Epithelial cell of prostate (primary cell): Measurements from ENCODE around the gene UBA3.
A peak's percentile ranks its signal among the peaks of the same experiment; 100 is the strongest.

Experiments used
- DNase-seq: peaks from one replicate; pipeline ENCODE4 v3.0.0-alpha.2; 2011; ENCODE audit warnings: low read depth, low spot score
- H3K27ac ChIP-seq: fragments of 450-650 bp; 2 replicates; pipeline ENCODE4 v1.5.1; 2017; ENCODE audit warnings: mild to moderate bottlenecking

The UBA3 gene

GRCh38 chr3:69102384-69102783, 22.2 kb upstream of the UBA3 start:
- no peak for DNase-seq
- H3K27ac ChIP-seq: peak overlapping the region; percentile 0

- no peak overlapping the region for H3K27ac ChIP-seq
- DNase-seq: no peak
Measured at GRCh38 chr3:69099576-69099975, 19.4 kb upstream of the UBA3 start.

GRCh38 chr3:69097407-69098086, 17.4 kb upstream of the UBA3 start:
- H3K27ac ChIP-seq: peak overlapping the region; percentile 50
- no peak for DNase-seq

- DNase-seq: no peak
- no peak overlapping the region for H3K27ac ChIP-seq
Measured at GRCh38 chr3:69096299-69096698, 16.1 kb upstream of the UBA3 start.

GRCh38 chr3:69095636-69096035, 15.5 kb upstream of the UBA3 start:
- DNase-seq: no peak
- no peak overlapping the region for H3K27ac ChIP-seq

- DNase-seq: no peak
- H3K27ac ChIP-seq: no peak overlapping the region
Measured at GRCh38 chr3:69094467-69095205, 14.5 kb upstream of the UBA3 start.

- DNase-seq: no peak
- H3K27ac ChIP-seq: peak overlapping the region; percentile 97
Measured at GRCh38 chr3:69092030-69092516, 11.9 kb upstream of the UBA3 start.

GRCh38 chr3:69091389-69092029, 11.3 kb upstream of the UBA3 start:
- DNase-seq: no peak
- H3K27ac ChIP-seq: peak overlapping the region; percentile 97

- DNase-seq: peak; percentile 26
- peak overlapping the region; percentile 97 for H3K27ac ChIP-seq
Measured at GRCh38 chr3:69090021-69090420, 9.9 kb upstream of the UBA3 start.

GRCh38 chr3:69088063-69088462, 7.9 kb upstream of the UBA3 start:
- DNase-seq: no peak
- peak overlapping the region; percentile 97 for H3K27ac ChIP-seq

- no peak for DNase-seq
- peak overlapping the region; percentile 97 for H3K27ac ChIP-seq
Measured at GRCh38 chr3:69087030-69087791, 7.0 kb upstream of the UBA3 start.

- H3K27ac ChIP-seq: peak overlapping the region; percentile 97
- peak; percentile 76 for DNase-seq
Measured at GRCh38 chr3:69085833-69086722, 5.9 kb upstream of the UBA3 start.

GRCh38 chr3:69085168-69085832, 5.1 kb upstream of the UBA3 start:
- no peak for DNase-seq
- H3K27ac ChIP-seq: peak overlapping the region; percentile 97

- DNase-seq: peak; percentile 67
- H3K27ac ChIP-seq: peak within 1 kb of the TSS; percentile 97
Measured at GRCh38 chr3:69084326-69085167, 4.4 kb upstream of the UBA3 start, which contains the start of gene ARL6IP5. Gene ARL6IP5, plus strand, starts transcription at chr3:69084937. Its CDS starts 111 bp downstream, at chr3:69085048.

GRCh38 chr3:69082805-69083204, 2.6 kb upstream of the UBA3 start:
- no peak for DNase-seq
- H3K27ac ChIP-seq: peak overlapping the region; percentile 97

GRCh38 chr3:69082361-69082760, 2.2 kb upstream of the UBA3 start:
- H3K27ac ChIP-seq: peak overlapping the region; percentile 97
- no peak for DNase-seq

GRCh38 chr3:69081583-69082262, 1.6 kb upstream of the UBA3 start:
- H3K27ac ChIP-seq: peak overlapping the region; percentile 97
- no peak for DNase-seq
